T-helper 2 cell treated with Interferon-gamma antibody and Interleukin-4, amounts not matched to agents 5 μg/mL and 100 μg/mL, for 36 hours (primary cell): Measurements from ENCODE around the gene PCCA.
"Not testable (repeated sequence)": the region's sequence is repeated elsewhere in the genome, so short reads cannot be mapped to it uniquely, and the experiment has no call there.

Source experiments
- DNase-seq: peaks from one replicate; pipeline ENCODE4 v3.0.0; 2021; ENCODE audit warnings: low spot score
- H3K27ac Mint-ChIP-seq: one replicate; pipeline ENCODE4 v1.8.0; 2021; ENCODE audit warnings: mild to moderate bottlenecking, mixed read lengths
- H3K27me3 Mint-ChIP-seq: one replicate; pipeline ENCODE4 v1.8.0; 2021; ENCODE audit warnings: low read depth, mixed read lengths
- H3K36me3 Mint-ChIP-seq: one replicate; pipeline ENCODE4 v1.8.0; 2021; ENCODE audit warnings: low read depth, mixed read lengths
- H3K4me1 Mint-ChIP-seq: one replicate; pipeline ENCODE4 v1.8.0; 2021; ENCODE audit warnings: low read depth, mixed read lengths
- H3K4me3 Mint-ChIP-seq: one replicate; pipeline ENCODE4 v1.8.0; 2022; ENCODE audit warnings: mild to moderate bottlenecking, moderate library complexity, mixed read lengths
- H3K9me3 Mint-ChIP-seq: one replicate; pipeline ENCODE4 v1.8.0; 2021; ENCODE audit warnings: mixed read lengths

The PCCA gene

GRCh38 chr13:100083401-100083800 lies 5.5 kb upstream of the PCCA start:
- not testable (repeated sequence) for H3K36me3 Mint-ChIP-seq, H3K4me3 Mint-ChIP-seq, H3K4me1 Mint-ChIP-seq, H3K27ac Mint-ChIP-seq, H3K27me3 Mint-ChIP-seq, DNase-seq, H3K9me3 Mint-ChIP-seq

DNA sequence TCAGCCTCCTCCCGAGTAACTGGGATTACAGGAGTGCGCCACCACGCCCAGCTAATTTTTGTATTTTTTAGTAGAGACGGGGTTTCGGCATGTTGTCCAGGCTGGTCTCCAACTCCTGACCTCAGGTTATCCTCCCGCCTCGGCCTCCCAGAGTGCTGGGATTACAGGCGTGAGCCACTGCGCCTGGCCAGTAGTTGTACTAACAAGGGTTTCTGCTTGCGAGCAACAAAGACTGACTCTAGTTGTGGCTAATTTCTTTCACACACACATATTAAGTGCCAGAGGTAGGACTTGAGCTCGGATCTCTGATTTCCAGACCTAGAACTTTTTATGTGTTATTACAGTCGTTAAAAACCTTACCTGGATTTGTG lies 635 bp upstream of the PCCA start:
- no peak for DNase-seq
- Mint-ChIP-seq H3K27me3 (peaks cover 4% of the 10 kb centered on the region), H3K36me3 (no peaks in the 10 kb centered on the region), H3K4me3 (peak overlapping the region; percentile 92), H3K27ac (no peak overlapping the region), H3K4me1 (peaks cover 17% of the 10 kb centered on the region), H3K9me3 (no peaks in the 10 kb centered on the region)

GRCh38 chr13:100089465-100090032 lies 656 bp downstream of the PCCA start:
- peaks cover 4% of the 10 kb centered on the region for H3K27me3 Mint-ChIP-seq
- peak overlapping the region; percentile 92 for H3K4me3 Mint-ChIP-seq
- peaks cover 17% of the 10 kb centered on the region for H3K4me1 Mint-ChIP-seq
- H3K9me3 Mint-ChIP-seq, result no peaks in the 10 kb centered on the region
- H3K36me3 Mint-ChIP-seq, result no peaks in the 10 kb centered on the region
- peak; percentile 6 for DNase-seq
- H3K27ac Mint-ChIP-seq, result peak overlapping the region; percentile 76

DNA sequence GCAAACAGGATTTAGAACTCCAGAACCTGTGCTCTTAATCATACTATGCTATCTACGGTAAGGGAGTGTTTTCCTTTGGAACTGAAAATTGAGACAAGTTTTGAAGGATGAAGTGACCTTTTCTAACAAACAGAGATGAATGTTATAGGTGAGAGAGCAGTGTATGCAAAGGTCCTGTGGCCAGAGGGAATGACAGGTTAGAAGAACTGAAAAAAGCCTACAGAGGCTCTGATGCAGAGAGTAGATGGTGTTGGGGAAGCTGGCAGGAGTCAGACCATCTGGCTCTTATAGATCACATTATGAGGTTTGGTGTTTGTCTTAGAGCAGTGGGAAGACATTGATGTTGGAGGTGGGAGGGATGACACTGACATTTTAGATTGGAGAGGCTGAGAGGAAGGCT lies 2.0 kb downstream of the PCCA start:
- Mint-ChIP-seq H3K27ac (no peak overlapping the region), H3K4me1 (peaks cover 17% of the 10 kb centered on the region), H3K27me3 (peaks cover 4% of the 10 kb centered on the region), H3K9me3 (no peaks in the 10 kb centered on the region), H3K4me3 (no peak overlapping the region), H3K36me3 (no peaks in the 10 kb centered on the region)
- no peak for DNase-seq

DNA sequence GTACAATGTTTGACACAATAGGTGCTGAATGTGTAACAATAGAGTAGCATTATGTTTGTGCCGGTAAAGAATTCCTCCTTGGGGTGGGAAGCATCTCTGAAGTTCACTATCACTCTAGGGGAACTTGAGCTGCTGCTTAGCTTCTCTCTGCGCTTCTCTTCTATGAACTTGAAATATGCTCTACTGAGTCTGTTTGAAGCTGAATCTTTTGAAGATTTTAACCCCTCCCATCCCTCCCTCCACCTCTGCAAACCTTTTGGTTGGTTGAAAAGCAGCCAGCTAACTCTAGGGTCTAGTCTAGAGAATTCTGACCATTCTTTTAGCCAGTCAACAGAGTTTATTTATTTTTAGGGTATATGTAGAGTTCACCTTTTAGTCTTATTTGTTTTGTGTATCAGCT lies 2.5 kb downstream of the PCCA start:
- H3K4me1 Mint-ChIP-seq, result peaks cover 17% of the 10 kb centered on the region

GRCh38 chr13:100092273-100092672 lies 3.4 kb downstream of the PCCA start:
- peaks cover 17% of the 10 kb centered on the region for H3K4me1 Mint-ChIP-seq
- not testable (repeated sequence) for H3K36me3 Mint-ChIP-seq, H3K9me3 Mint-ChIP-seq, DNase-seq, H3K4me3 Mint-ChIP-seq, H3K27me3 Mint-ChIP-seq, H3K27ac Mint-ChIP-seq

More for the DNA sequence above, 2.5 kb downstream of the PCCA start:
- H3K36me3 Mint-ChIP-seq, result no peaks in the 10 kb centered on the region
- no peak overlapping the region for H3K4me3 Mint-ChIP-seq
- no peak overlapping the region for H3K27ac Mint-ChIP-seq
- no peaks in the 10 kb centered on the region for H3K9me3 Mint-ChIP-seq
- DNase-seq, result no peak
- peaks cover 4% of the 10 kb centered on the region for H3K27me3 Mint-ChIP-seq

DNA sequence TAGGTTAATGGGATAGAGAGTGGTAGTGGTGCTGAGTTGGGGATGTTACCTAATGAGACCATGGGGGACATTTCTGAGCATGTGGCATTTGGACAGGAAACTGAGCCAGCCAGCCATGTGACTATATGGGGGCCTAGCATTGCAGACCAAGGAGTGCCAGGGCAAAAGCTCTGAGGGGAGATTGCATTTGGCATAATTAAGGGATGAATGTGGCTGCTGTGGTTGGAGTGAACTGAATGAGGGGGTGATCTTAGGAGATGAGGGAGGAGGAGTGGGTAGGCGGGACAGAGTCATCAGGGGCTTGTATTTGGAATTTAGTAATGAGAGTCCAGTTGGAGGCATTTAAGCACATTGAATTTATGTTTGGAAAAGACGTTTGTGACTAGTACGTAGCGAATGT lies 6.6 kb downstream of the PCCA start:
- Mint-ChIP-seq H3K9me3 (no peaks in the 10 kb centered on the region), H3K4me3 (no peak overlapping the region), H3K36me3 (no peaks in the 10 kb centered on the region)

GRCh38 chr13:100096526-100096925 lies 7.6 kb downstream of the PCCA start:
- H3K36me3 Mint-ChIP-seq, result no peaks in the 10 kb centered on the region
- no peaks in the 10 kb centered on the region for H3K27me3 Mint-ChIP-seq
- H3K27ac Mint-ChIP-seq, result no peak overlapping the region
- peaks cover 2% of the 10 kb centered on the region for H3K4me1 Mint-ChIP-seq
- no peaks in the 10 kb centered on the region for H3K9me3 Mint-ChIP-seq
- no peak overlapping the region for H3K4me3 Mint-ChIP-seq
- no peak for DNase-seq

More for the DNA sequence above, 6.6 kb downstream of the PCCA start:
- no peak for DNase-seq
- no peak overlapping the region for H3K27ac Mint-ChIP-seq
- peaks cover 9% of the 10 kb centered on the region for H3K4me1 Mint-ChIP-seq
- H3K27me3 Mint-ChIP-seq, result peaks cover 4% of the 10 kb centered on the region

- H3K4me3 Mint-ChIP-seq, result no peak overlapping the region
- no peaks in the 10 kb centered on the region for H3K9me3 Mint-ChIP-seq
- no peak for DNase-seq
- no peaks in the 10 kb centered on the region for H3K27me3 Mint-ChIP-seq
- peaks cover 2% of the 10 kb centered on the region for H3K4me1 Mint-ChIP-seq
- H3K27ac Mint-ChIP-seq, result no peak overlapping the region
- H3K36me3 Mint-ChIP-seq, result no peaks in the 10 kb centered on the region
These were observed 8.9 kb downstream of the PCCA start for GRCh38 chr13:100097821-100098220.

GRCh38 chr13:100098445-100099116 lies 9.7 kb downstream of the PCCA start:
- H3K36me3 Mint-ChIP-seq, result no peaks in the 10 kb centered on the region
- H3K9me3 Mint-ChIP-seq, result no peaks in the 10 kb centered on the region
- H3K27me3 Mint-ChIP-seq, result no peaks in the 10 kb centered on the region
- no peak overlapping the region for H3K4me3 Mint-ChIP-seq
- DNase-seq, result no peak
- H3K27ac Mint-ChIP-seq, result no peak overlapping the region
- H3K4me1 Mint-ChIP-seq, result peaks cover 2% of the 10 kb centered on the region

- not testable (repeated sequence) for H3K4me1 Mint-ChIP-seq, H3K4me3 Mint-ChIP-seq, H3K36me3 Mint-ChIP-seq, H3K27me3 Mint-ChIP-seq, DNase-seq, H3K9me3 Mint-ChIP-seq, H3K27ac Mint-ChIP-seq
These were observed 10.2 kb downstream of the PCCA start for GRCh38 chr13:100099117-100099445.

DNA sequence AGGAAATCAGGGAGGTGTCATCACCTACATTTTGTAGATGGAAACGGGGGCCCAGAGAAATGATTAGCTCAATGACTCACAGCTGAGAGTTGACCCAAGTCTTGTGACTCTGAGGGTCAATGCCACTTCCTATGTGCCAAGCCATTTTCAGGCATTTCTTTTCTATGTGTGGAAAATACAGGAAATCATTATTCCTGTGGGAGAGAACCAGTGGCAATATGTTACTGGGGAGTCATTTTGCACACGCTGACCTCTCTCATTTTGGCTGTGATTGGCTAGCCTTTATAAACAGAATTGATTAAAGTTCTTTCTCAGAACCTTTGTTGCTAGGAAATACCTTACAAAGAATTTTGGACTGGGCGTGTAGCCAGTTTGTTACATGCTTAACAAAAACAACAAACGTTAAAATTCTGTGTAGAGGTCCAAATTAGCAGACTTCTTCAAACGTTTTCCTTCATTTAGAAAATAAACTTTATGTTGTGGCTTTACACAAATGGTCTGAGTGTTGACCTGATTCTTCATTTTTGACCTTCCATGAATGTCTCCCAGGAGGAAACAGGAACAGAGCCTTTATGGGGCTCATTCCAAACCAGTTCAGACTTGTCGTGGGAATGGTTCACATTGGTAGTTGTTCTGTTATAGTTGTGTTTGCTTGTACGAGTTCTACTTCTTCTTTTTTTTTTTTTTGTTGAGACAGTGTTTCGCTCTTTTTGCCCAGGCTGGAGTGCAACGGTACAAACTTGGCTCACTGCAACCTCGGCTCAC lies 11.4 kb downstream of the PCCA start:
- Mint-ChIP-seq H3K4me3 (no peak overlapping the region), H3K4me1 (peaks cover 3% of the 10 kb centered on the region), H3K27ac (no peak overlapping the region), H3K27me3 (no peaks in the 10 kb centered on the region), H3K9me3 (no peaks in the 10 kb centered on the region), H3K36me3 (peaks cover 1% of the 10 kb centered on the region)
- DNase-seq, result no peak

- DNase-seq, result no peak
- Mint-ChIP-seq H3K27me3 (no peaks in the 10 kb centered on the region), H3K36me3 (peaks cover 1% of the 10 kb centered on the region), H3K27ac (no peak overlapping the region), H3K9me3 (no peaks in the 10 kb centered on the region), H3K4me1 (peaks cover 3% of the 10 kb centered on the region), H3K4me3 (no peak overlapping the region)
These were observed 13.1 kb downstream of the PCCA start for GRCh38 chr13:100102042-100102441.

- Mint-ChIP-seq H3K9me3 (no peaks in the 10 kb centered on the region), H3K27me3 (no peaks in the 10 kb centered on the region), H3K36me3 (peaks cover 1% of the 10 kb centered on the region), H3K4me3 (no peak overlapping the region), H3K27ac (no peak overlapping the region), H3K4me1 (peaks cover 1% of the 10 kb centered on the region)
- DNase-seq, result no peak
These were observed 17.1 kb downstream of the PCCA start for GRCh38 chr13:100106005-100106404.
